Upper lobe of right lung (tissue), 1 donor: Measurements from ENCODE around the gene ECI2. TPM values are rescaled to one million over a fixed set of nuclear protein-coding genes. Genes with fewer than 3 reads are reported as not detected.
A peak's percentile ranks its signal among the peaks of the same experiment; 100 is the strongest.

ENCODE experiments used
- ATAC-seq: fragments of 200-7000 bp; cut with Tn5 transposase; one replicate; pipeline ENCODE4 v1.9.1; 2020; ENCODE audit warnings: mild to moderate bottlenecking, moderate library complexity
- DNase-seq: peaks from one replicate; pipeline ENCODE4 v3.0.0-alpha.2; 2020
- H3K27ac ChIP-seq: fragments of 200-600 bp; one replicate; pipeline ENCODE4 v1.8.0; 2022
- H3K27me3 ChIP-seq: fragments of 200-600 bp; one replicate; pipeline ENCODE4 v1.8.0; 2022; ENCODE audit warnings: mild to moderate bottlenecking
- H3K36me3 ChIP-seq: fragments of 200-600 bp; one replicate; pipeline ENCODE4 v1.8.0; 2022
- H3K4me1 ChIP-seq: fragments of 200-600 bp; one replicate; pipeline ENCODE4 v1.8.0; 2022
- H3K4me3 ChIP-seq: fragments of 200-600 bp; one replicate; pipeline ENCODE4 v1.8.0; 2022; ENCODE audit warnings: mild to moderate bottlenecking
- H3K9me3 ChIP-seq: fragments of 200-600 bp; one replicate; pipeline ENCODE4 v1.8.0; 2022
- intact Hi-C: fragments of 100-400 bp; cut with DNase I; formaldehyde crosslinking; loops from one replicate; pipeline ENCODE4 v1.11.0; 2022
- total RNA-seq: library from RNA; stranded (reverse); fragmentation: NEBNext Ultra II Directional; extraction: Animal tissue kit (Norgen Biotek cat#: 25700); gene quantifications from one replicate; pipeline ENCODE4 v1.2.1, GENCODE V29; 2021
- TF ChIP-seq, protein P1 (sequence below): fragments of 200-600 bp; IDR thresholded peaks from one replicate; pipeline ENCODE4 v1.8.0; 2022; ENCODE audit warnings: antibody characterized with exemption
- donor health status: DM: no; HTN: yes; CAD: no; lungs with severe emphysema.

The ECI2 gene
- total RNA-seq, 1 donor from 2014 or later, result 33.9 TPM

DNA sequence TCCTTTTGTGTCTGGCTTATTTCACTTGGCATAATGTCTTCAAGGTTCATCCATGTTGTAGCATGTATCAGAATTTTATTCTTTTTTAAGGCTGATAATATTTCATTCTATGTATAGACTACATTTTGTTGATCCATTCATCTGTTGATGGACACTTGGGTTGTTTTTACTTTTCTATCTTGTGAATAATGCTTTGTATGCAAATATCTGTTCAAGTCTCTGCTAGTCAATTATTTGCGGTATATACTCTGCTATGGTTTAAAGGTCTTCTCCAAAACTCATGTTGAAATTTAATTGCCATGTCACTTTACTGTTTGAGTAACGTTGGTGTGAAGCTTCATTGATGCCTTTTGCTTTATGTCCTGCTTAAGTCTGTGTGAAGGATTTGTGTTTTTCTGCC lies 27.5 kb downstream of the ECI2 start:
- ATAC-seq (no peak), DNase-seq (no peak)
- Histone ChIP-seq H3K36me3 (no peaks in the 10 kb centered on the region), H3K4me3 (no peak overlapping the region), H3K27ac (no peak overlapping the region), H3K4me1 (peaks cover 10% of the 10 kb centered on the region), H3K27me3 (no peaks in the 10 kb centered on the region), H3K9me3 (peaks cover 2% of the 10 kb centered on the region)
- intact Hi-C loops, result no loop called here
- TF ChIP-seq, protein P1, sequence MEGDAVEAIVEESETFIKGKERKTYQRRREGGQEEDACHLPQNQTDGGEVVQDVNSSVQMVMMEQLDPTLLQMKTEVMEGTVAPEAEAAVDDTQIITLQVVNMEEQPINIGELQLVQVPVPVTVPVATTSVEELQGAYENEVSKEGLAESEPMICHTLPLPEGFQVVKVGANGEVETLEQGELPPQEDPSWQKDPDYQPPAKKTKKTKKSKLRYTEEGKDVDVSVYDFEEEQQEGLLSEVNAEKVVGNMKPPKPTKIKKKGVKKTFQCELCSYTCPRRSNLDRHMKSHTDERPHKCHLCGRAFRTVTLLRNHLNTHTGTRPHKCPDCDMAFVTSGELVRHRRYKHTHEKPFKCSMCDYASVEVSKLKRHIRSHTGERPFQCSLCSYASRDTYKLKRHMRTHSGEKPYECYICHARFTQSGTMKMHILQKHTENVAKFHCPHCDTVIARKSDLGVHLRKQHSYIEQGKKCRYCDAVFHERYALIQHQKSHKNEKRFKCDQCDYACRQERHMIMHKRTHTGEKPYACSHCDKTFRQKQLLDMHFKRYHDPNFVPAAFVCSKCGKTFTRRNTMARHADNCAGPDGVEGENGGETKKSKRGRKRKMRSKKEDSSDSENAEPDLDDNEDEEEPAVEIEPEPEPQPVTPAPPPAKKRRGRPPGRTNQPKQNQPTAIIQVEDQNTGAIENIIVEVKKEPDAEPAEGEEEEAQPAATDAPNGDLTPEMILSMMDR, result no peak

DNA sequence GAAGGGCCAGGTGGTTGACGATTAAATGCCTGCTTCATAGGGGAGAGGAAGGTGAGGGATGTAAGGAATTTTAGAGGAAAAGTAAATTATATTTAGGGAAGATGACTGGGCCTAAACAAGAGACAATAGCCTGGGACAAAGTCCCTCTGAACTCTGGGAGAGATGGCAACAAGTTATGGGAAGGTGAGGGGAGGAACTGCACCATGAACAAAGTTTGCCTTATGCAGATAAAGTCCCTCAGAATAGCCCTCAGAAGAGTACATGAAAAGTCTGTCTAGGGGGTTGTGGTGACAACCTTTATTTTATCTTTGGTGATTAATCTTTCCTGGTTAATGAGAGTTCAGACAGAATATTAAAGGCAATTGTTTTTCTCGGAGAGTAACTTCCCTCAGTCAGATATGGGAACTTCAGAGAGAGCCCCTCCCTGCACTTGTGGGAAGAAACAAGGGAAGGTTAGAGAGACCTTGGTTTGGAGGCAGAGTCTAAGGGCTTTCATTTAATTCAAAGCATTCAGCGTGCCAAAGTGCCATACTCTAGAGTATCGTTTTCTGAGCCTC lies 29.3 kb downstream of the ECI2 start:
- DNase-seq (no peak), ATAC-seq (no peak)
- Histone ChIP-seq H3K27ac (no peak overlapping the region), H3K9me3 (no peaks in the 10 kb centered on the region), H3K27me3 (no peaks in the 10 kb centered on the region), H3K4me1 (peaks cover 10% of the 10 kb centered on the region), H3K4me3 (no peak overlapping the region), H3K36me3 (no peaks in the 10 kb centered on the region)
- intact Hi-C loops, result no loop called here
- TF ChIP-seq, protein P1, result no peak

DNA sequence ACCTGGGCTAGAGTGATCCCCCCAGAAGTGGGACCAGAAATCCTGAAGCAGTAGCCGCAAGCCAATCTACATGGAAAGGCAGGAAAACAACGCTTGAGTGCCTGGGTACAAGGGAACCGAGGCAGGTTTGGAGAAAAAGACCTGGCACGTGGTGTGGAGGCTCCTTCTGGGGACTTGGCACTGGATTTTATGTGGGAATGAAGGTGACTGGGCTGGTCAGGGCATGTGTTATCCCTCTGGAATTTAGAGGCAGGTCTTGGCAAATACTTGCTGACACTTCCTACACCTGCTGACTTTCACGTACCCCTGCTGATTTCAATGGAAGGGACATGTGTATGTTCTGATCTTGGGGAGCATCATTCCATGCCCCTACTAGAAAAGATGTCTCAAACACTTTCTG lies 31.4 kb downstream of the ECI2 start:
- Histone ChIP-seq H3K27me3 (no peaks in the 10 kb centered on the region), H3K9me3 (no peaks in the 10 kb centered on the region), H3K4me1 (no peaks in the 10 kb centered on the region), H3K36me3 (no peaks in the 10 kb centered on the region), H3K4me3 (no peak overlapping the region), H3K27ac (no peak overlapping the region)
- intact Hi-C loops, result no loop called here
- TF ChIP-seq, protein P1, result no peak
- no peak for DNase-seq
- peak; percentile 58 for ATAC-seq

DNA sequence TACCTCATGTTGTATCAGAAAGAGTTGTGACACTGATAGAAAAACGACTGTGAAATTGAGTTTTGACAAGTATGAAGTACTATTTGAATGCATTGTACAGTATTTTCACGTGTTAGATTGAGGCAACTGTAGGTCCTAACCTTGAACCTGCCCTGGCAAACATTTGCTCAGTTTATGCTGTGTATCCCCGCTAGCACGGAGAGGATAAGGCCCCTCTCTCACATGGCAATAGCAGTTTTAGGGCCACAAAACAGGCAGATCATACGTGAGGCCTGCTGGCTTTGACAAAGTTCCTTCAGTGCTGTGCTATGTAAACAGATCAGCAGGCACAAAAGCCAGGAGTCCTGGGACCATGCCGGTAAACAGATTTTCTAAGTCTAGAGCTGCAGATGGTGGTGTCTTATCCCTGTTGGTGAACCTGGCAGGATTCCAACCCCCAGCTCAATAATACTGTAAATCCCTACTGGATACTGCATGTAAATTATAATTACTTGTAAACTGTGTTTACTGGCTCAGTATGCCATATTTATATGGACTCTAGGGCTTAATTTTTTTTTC lies 32.6 kb downstream of the ECI2 start:
- Histone ChIP-seq H3K27me3 (no peaks in the 10 kb centered on the region), H3K27ac (no peak overlapping the region), H3K4me3 (no peak overlapping the region), H3K36me3 (no peaks in the 10 kb centered on the region), H3K9me3 (no peaks in the 10 kb centered on the region), H3K4me1 (no peaks in the 10 kb centered on the region)
- TF ChIP-seq, protein P1, result no peak
- intact Hi-C loops, result no loop called here
- ATAC-seq, result no peak
- DNase-seq, result no peak

DNA sequence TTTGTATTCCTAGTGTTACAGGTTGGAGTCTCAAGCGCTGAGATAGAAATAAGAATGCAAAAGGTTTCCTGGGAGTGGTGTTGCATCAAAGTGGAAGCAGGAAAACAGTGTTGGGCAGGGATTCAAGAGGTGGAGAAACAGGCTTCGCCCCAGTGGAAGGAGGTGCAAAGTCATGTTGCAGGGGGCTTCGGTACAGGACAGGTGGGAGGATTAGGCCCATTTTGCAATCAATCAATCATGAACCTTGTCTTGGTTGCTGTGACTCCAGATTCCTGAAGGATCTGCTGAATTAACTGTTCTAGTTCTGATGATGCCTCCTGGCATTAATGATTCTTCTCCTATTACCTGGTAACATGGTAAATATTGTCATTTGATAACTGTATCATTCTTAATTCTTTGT lies 34.1 kb downstream of the ECI2 start:
- Histone ChIP-seq H3K36me3 (no peaks in the 10 kb centered on the region), H3K27me3 (no peaks in the 10 kb centered on the region), H3K4me3 (no peak overlapping the region), H3K9me3 (no peaks in the 10 kb centered on the region), H3K27ac (no peak overlapping the region), H3K4me1 (no peaks in the 10 kb centered on the region)
- intact Hi-C loops, result no loop called here
- no peak for DNase-seq
- ATAC-seq, result no peak
- TF ChIP-seq, protein P1, result no peak

DNA sequence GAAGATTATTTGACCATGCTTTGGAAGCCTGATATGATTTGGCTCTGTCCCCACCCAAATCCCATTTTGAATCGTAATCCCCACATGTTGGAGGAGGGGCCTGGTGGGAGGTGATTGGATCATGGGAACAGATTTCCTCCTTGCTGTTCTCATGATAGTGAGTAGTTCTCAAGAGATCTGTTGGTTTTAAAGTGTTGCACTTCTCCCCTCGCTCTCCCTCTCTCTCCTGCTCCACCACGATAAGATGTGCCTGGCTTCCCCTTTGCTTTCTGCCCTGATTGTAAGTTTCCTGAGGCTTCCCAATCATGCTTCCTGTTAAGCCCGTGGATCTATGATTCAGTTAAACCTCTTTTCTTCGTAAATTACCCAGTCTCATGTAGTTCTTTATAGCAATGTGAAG lies 34.7 kb downstream of the ECI2 start:
- no peaks in the 10 kb centered on the region for H3K9me3 ChIP-seq

More for the DNA sequence above, 34.7 kb downstream of the ECI2 start:
- no peaks in the 10 kb centered on the region for H3K36me3 ChIP-seq
- no peaks in the 10 kb centered on the region for H3K27me3 ChIP-seq
- ATAC-seq (no peak), DNase-seq (no peak)
- no peak overlapping the region for H3K27ac ChIP-seq
- TF ChIP-seq, protein P1, result no peak
- intact Hi-C loops, result no loop called here
- no peaks in the 10 kb centered on the region for H3K4me1 ChIP-seq
- no peak overlapping the region for H3K4me3 ChIP-seq
